ENCODE measurements around the gene CACNA1C.
"Not testable (repeated sequence)": the region's sequence is repeated elsewhere in the genome, so short reads cannot be mapped to it uniquely, and the experiment has no call there.

The CACNA1C gene

GRCh38 chr12:2487278-2487677, 434.5 kb downstream of the CACNA1C start:
- in situ Hi-C loops (cut with HindIII; ENCODE audit: low sequenced_read_pairs), result no loop called here
- no peak overlapping the region for H3K4me3 ChIP-seq (ENCODE audit: low read depth, low read length)
- no peak for TF ChIP-seq CTCF (IDR thresholded peaks at IDR 0.05; ENCODE audit: low read depth, low read length, missing control alignments)
- DNase-seq (ENCODE audit: low read depth), result no peak

GRCh38 chr12:2488131-2488530, 435.3 kb downstream of the CACNA1C start:
- no peak for TF ChIP-seq CTCF (IDR thresholded peaks at IDR 0.05; ENCODE audit: low read depth, low read length, missing control alignments)

GRCh38 chr12:2488596-2488995, 435.8 kb downstream of the CACNA1C start:
- no peak overlapping the region for H3K4me3 ChIP-seq (ENCODE audit: low read depth, low read length)
- no peak for TF ChIP-seq CTCF (IDR thresholded peaks at IDR 0.05; ENCODE audit: low read depth, low read length, missing control alignments)
- DNase-seq (ENCODE audit: low read depth), result no peak
- in situ Hi-C loops (cut with HindIII; ENCODE audit: low sequenced_read_pairs), result no loop called here

More at GRCh38 chr12:2488131-2488530, 435.3 kb downstream of the CACNA1C start:
- no peak overlapping the region for H3K4me3 ChIP-seq (ENCODE audit: low read depth, low read length)
- in situ Hi-C loops (cut with HindIII; ENCODE audit: low sequenced_read_pairs), result no loop called here
- DNase-seq (ENCODE audit: low read depth), result no peak

GRCh38 chr12:2489275-2489674, 436.5 kb downstream of the CACNA1C start:
- no peak for DNase-seq (ENCODE audit: low read depth)
- in situ Hi-C loops (cut with HindIII; ENCODE audit: low sequenced_read_pairs), result no loop called here
- TF ChIP-seq CTCF (IDR thresholded peaks at IDR 0.05; ENCODE audit: low read depth, low read length, missing control alignments), result no peak
- H3K4me3 ChIP-seq (ENCODE audit: low read depth, low read length), result no peak overlapping the region

- TF ChIP-seq CTCF (IDR thresholded peaks at IDR 0.05; ENCODE audit: low read depth, low read length, missing control alignments), result no peak
- DNase-seq (ENCODE audit: low read depth), result no peak
- in situ Hi-C loops (cut with HindIII; ENCODE audit: low sequenced_read_pairs), result no loop called here
- no peak overlapping the region for H3K4me3 ChIP-seq (ENCODE audit: low read depth, low read length)
Observed at GRCh38 chr12:2490831-2491230, 438.0 kb downstream of the CACNA1C start.

- in situ Hi-C loops (cut with HindIII; ENCODE audit: low sequenced_read_pairs); DNase-seq (ENCODE audit: low read depth); H3K4me3 ChIP-seq (ENCODE audit: low read depth, low read length): not testable (repeated sequence)
Observed at GRCh38 chr12:2491349-2491748, 438.6 kb downstream of the CACNA1C start.

GRCh38 chr12:2492236-2492635, 439.4 kb downstream of the CACNA1C start:
- H3K4me3 ChIP-seq (ENCODE audit: low read depth, low read length), result no peak overlapping the region
- in situ Hi-C loops (cut with HindIII; ENCODE audit: low sequenced_read_pairs), result no loop called here
- DNase-seq (ENCODE audit: low read depth), result no peak
- TF ChIP-seq CTCF (IDR thresholded peaks at IDR 0.05; ENCODE audit: low read depth, low read length, missing control alignments), result no peak
